A673 (cell line): ENCODE measurements around the gene MAOA. TPM values are rescaled to one million over a fixed set of nuclear protein-coding genes. Genes with fewer than 3 reads are reported as not detected.

Experiments
- Bru-seq: library from RNA; stranded (reverse); fragments of 400-500 nt; gene quantifications from one replicate; lab custom pipeline; 2021; lab: Mats Ljungman, UMichigan
- BruChase-seq, 2 experiments: library from RNA; stranded (reverse); fragments of 400-500 nt; gene quantifications; one replicate each; lab custom pipeline; 2021; lab: Mats Ljungman, UMichigan
- BruUV-seq: library from RNA; stranded (reverse); fragments of 400-500 nt; replicated peaks from 2 replicates; lab custom pipeline; 2021; lab: Mats Ljungman, UMichigan
- CTCF ChIA-PET: fragments of 300-600 bp; sonication (Branson Sonifier 250); formaldehyde crosslinking; loops from one replicate; lab custom pipeline; 2022; ENCODE audit warnings: antibody characterized with exemption; lab: Charles Lee
- POLR2A ChIA-PET: fragments of 300-600 bp; sonication (Branson Sonifier 250); formaldehyde crosslinking; loops from one replicate; lab custom pipeline; 2022; ENCODE audit warnings: antibody characterized with exemption; ENCODE audit not compliant: low non-redundant PET; lab: Charles Lee
- DNase-seq: peaks from one replicate; pipeline ENCODE4 v3.0.0-alpha.2; 2015; ENCODE audit warnings: low spot score
- H3K27ac ChIP-seq: fragments of 200-600 bp; sonication (generic); 2 replicates; pipeline ENCODE4 v1.5.1; 2016; ENCODE audit warnings: mixed run types, low read depth, mild to moderate bottlenecking, mixed read lengths, antibody characterized with exemption, low read length; ENCODE audit not compliant: poor library complexity, severe bottlenecking
- H3K27me3 ChIP-seq: fragments of 200-600 bp; sonication (generic); replicated peaks from 2 replicates; pipeline ENCODE4 v1.6.1; 2017; ENCODE audit warnings: mixed run types, low read depth, mild to moderate bottlenecking, mixed read lengths, antibody characterized with exemption, low read length; ENCODE audit not compliant: insufficient read depth, poor library complexity
- H3K36me3 ChIP-seq: fragments of 200-600 bp; sonication (generic); 2 replicates; pipeline ENCODE4 v1.6.1; 2016; ENCODE audit warnings: mixed run types, mild to moderate bottlenecking, mixed read lengths, antibody characterized with exemption, low read length; ENCODE audit not compliant: insufficient read depth, poor library complexity, severe bottlenecking
- H3K4me1 ChIP-seq: fragments of 200-600 bp; sonication (generic); 2 replicates; pipeline ENCODE4 v1.6.1; 2017; ENCODE audit warnings: mixed run types, mild to moderate bottlenecking, mixed read lengths, antibody characterized with exemption, low read length; ENCODE audit not compliant: insufficient read depth, poor library complexity, severe bottlenecking
- H3K4me3 ChIP-seq: fragments of 200-600 bp; sonication (generic); 2 replicates; pipeline ENCODE4 v1.5.1; 2016; ENCODE audit warnings: low read depth, mixed run types, mild to moderate bottlenecking, mixed read lengths, low read length; ENCODE audit not compliant: poor library complexity, severe bottlenecking
- H3K9me3 ChIP-seq: fragments of 200-600 bp; sonication (generic); 2 replicates; pipeline ENCODE4 v1.6.1; 2016; ENCODE audit warnings: mixed run types, low read depth, mild to moderate bottlenecking, mixed read lengths, antibody characterized with exemption, low read length; ENCODE audit not compliant: poor library complexity, severe bottlenecking
- CTCF ChIP-seq: fragments of 300-800, 200-600 bp; sonication (generic); conservative IDR thresholded peaks from 2 replicates; pipeline ENCODE4 v1.5.1; 2017; ENCODE audit warnings: low read depth, mild to moderate bottlenecking, antibody characterized with exemption, low read length, moderate library complexity, mixed read lengths
- EZH2 ChIP-seq: fragments of 200-600 bp; sonication (generic); IDR thresholded peaks from 2 replicates; pipeline ENCODE4 v1.6.1; 2017; ENCODE audit warnings: borderline replicate concordance, low read depth, mild to moderate bottlenecking, mixed read lengths, antibody characterized with exemption, low read length; ENCODE audit not compliant: poor library complexity, severe bottlenecking
- intact Hi-C: fragments of 100-400 bp; cut with micrococcal nuclease; formaldehyde crosslinking; loops from one replicate; pipeline ENCODE4 v1.10.0; 2022; ENCODE audit not compliant: unreplicated experiment
- long read RNA-seq: library from polyadenylated mRNA; stranded (forward); transcript quantifications from one replicate; pipeline ENCODE4 v2.0.0, GENCODE V29; 2022
- total RNA-seq: library from RNA; stranded (reverse); gene quantifications from 2 replicates; pipeline ENCODE4 v1.2.3, GENCODE V29; 2021

The MAOA gene
- total RNA-seq: 6.1 and 8.5 TPM in 2 replicates
- percentile 42 among the genes with signal in this experiment for Bru-seq, nascent RNA
- BruChase-seq, experiment 1, labeled RNA remaining after a 2-hour chase: percentile 42 among the genes with signal in this experiment
- BruChase-seq, experiment 2, labeled RNA remaining after a 6-hour chase: percentile 45 among the genes with signal in this experiment
- long read RNA-seq, full-length matches to known transcripts: 21 of 31 reads
- long read RNA-seq, partial matches to known transcripts: 3 of 31 reads
- long read RNA-seq, other reads (novel, unspliced or antisense): 7 of 31 reads

- no TSS peak for BruUV-seq
Measured at GRCh38 chrX:43656005-43656494, at the start of gene MAOA. Gene MAOA, plus strand, starts transcription at chrX:43656299. Its CDS starts 43 bp downstream, at chrX:43656342.

GRCh38 chrX:43612400-43612799 lies 43.7 kb upstream of the MAOA start:
- no peak overlapping the region for H3K27ac ChIP-seq
- POLR2A ChIA-PET: no interaction called here
- no peaks in the 10 kb centered on the region for H3K36me3 ChIP-seq
- CTCF ChIA-PET: no interaction called here
- DNase-seq: no peak
- H3K27me3 ChIP-seq: no peaks in the 10 kb centered on the region
- TF ChIP-seq CTCF (no peak), EZH2 (no peak)
- H3K4me1 ChIP-seq: no peaks in the 10 kb centered on the region
- H3K9me3 ChIP-seq: no peaks in the 10 kb centered on the region
- no TSS peak for BruUV-seq
- intact Hi-C loops: no loop called here
- H3K4me3 ChIP-seq: no peak overlapping the region

More at GRCh38 chrX:43656005-43656494, at the start of gene MAOA:
- peak within 1 kb of the TSS; percentile 57 for H3K4me3 ChIP-seq
- H3K4me1 ChIP-seq: no peaks in the 10 kb centered on the region
- no peaks in the 10 kb centered on the region for H3K9me3 ChIP-seq
- CTCF ChIA-PET: no interaction called here
- H3K36me3 ChIP-seq: no peaks in the 10 kb centered on the region
- no peaks in the 10 kb centered on the region for H3K27me3 ChIP-seq
- POLR2A ChIA-PET: no interaction called here
- intact Hi-C loops: no loop called here
- peak; percentile 50 for DNase-seq
- H3K27ac ChIP-seq: peak within 1 kb of the TSS; percentile 96
- TF ChIP-seq CTCF: no peak
- no peak for TF ChIP-seq EZH2

- Histone ChIP-seq H3K4me1 (no peaks in the 10 kb centered on the region), H3K27ac (no peak overlapping the region), H3K9me3 (no peaks in the 10 kb centered on the region), H3K36me3 (no peaks in the 10 kb centered on the region), H3K27me3 (no peaks in the 10 kb centered on the region), H3K4me3 (no peak overlapping the region)
- ChIA-PET CTCF (no interaction called here), POLR2A (no interaction called here)
- intact Hi-C loops: no loop called here
- no TSS peak for BruUV-seq
- no peak for DNase-seq
- TF ChIP-seq CTCF (no peak), EZH2 (no peak)
Measured at GRCh38 chrX:43615660-43616059, 40.4 kb upstream of the MAOA start.
